Neural progenitor cell (in vitro differentiated cells): ENCODE results near the gene SNTG2. TPM values are rescaled to one million over a fixed set of nuclear protein-coding genes. Genes with fewer than 3 reads are reported as not detected.

Experiments
- DNase-seq: peaks from one replicate; pipeline ENCODE4 v3.0.0-alpha.2; 2016; ENCODE audit warnings: low spot score
- H2AFZ ChIP-seq: fragments of 200-600 bp; sonication (generic); replicated peaks from 2 replicates; pipeline ENCODE4 v1.6.1; 2016; ENCODE audit warnings: antibody characterized with exemption
- H3F3A ChIP-seq: fragments of 200-600 bp; sonication (generic); 2 replicates; pipeline ENCODE4 v1.6.1; 2016; ENCODE audit warnings: antibody characterized with exemption, low read depth
- H3K27ac ChIP-seq: fragments of 200-600 bp; sonication (generic); 2 replicates; pipeline ENCODE4 v1.5.1; 2016; ENCODE audit warnings: mild to moderate bottlenecking
- H3K27me3 ChIP-seq: fragments of 200-600 bp; sonication (generic); 2 replicates; pipeline ENCODE4 v1.6.1; 2016; ENCODE audit warnings: mild to moderate bottlenecking, moderate library complexity
- H3K36me3 ChIP-seq: fragments of 200-600 bp; sonication (generic); 2 replicates; pipeline ENCODE4 v1.5.1; 2016
- H3K4me1 ChIP-seq: fragments of 200-600 bp; sonication (generic); 2 replicates; pipeline ENCODE4 v1.6.1; 2016; ENCODE audit warnings: mixed run types
- H3K4me2 ChIP-seq: fragments of 200-600 bp; sonication (generic); 2 replicates; pipeline ENCODE4 v1.6.1; 2016
- H3K4me3 ChIP-seq: fragments of 200-600 bp; sonication (generic); 2 replicates; pipeline ENCODE4 v1.5.1; 2016
- H3K79me2 ChIP-seq: fragments of 200-600 bp; sonication (generic); 2 replicates; pipeline ENCODE4 v1.6.1; 2016; ENCODE audit warnings: low read depth
- H3K9ac ChIP-seq: fragments of 200-600 bp; sonication (generic); 2 replicates; pipeline ENCODE4 v1.6.1; 2016
- H3K9me3 ChIP-seq: fragments of 200-600 bp; sonication (generic); 2 replicates; pipeline ENCODE4 v1.5.1; 2016; ENCODE audit warnings: low read depth
- H4K20me1 ChIP-seq: fragments of 200-600 bp; sonication (generic); 2 replicates; pipeline ENCODE4 v1.6.1; 2016; ENCODE audit warnings: low read depth
- H3K27ac Mint-ChIP-seq: 3 replicates; pipeline ENCODE4 v1.8.0; 2021; ENCODE audit warnings: mixed read lengths
- H3K27me3 Mint-ChIP-seq: 2 replicates; pipeline ENCODE4 v1.8.0; 2022; ENCODE audit warnings: low read depth, mild to moderate bottlenecking, inconsistent platforms, moderate library complexity, mixed read lengths; ENCODE audit not compliant: insufficient read depth
- H3K36me3 Mint-ChIP-seq: 3 replicates; pipeline ENCODE4 v1.8.0; 2021; ENCODE audit warnings: mixed read lengths
- H3K4me1 Mint-ChIP-seq: 3 replicates; pipeline ENCODE4 v1.8.0; 2021; ENCODE audit warnings: mixed read lengths
- H3K4me3 Mint-ChIP-seq: 3 replicates; pipeline ENCODE4 v1.8.0; 2021; ENCODE audit warnings: mild to moderate bottlenecking, moderate library complexity, mixed read lengths
- H3K9me3 Mint-ChIP-seq: 3 replicates; pipeline ENCODE4 v1.8.0; 2020; ENCODE audit warnings: mixed read lengths
- CTCF ChIP-seq: fragments of 200-600 bp; sonication (generic); IDR thresholded peaks from 2 replicates; pipeline ENCODE4 v1.5.1; 2017; ENCODE audit warnings: antibody characterized with exemption, mild to moderate bottlenecking
- EZH2 ChIP-seq: fragments of 200-600 bp; sonication (generic); IDR thresholded peaks from 2 replicates; pipeline ENCODE4 v1.6.1; 2017; ENCODE audit warnings: antibody characterized with exemption, mild to moderate bottlenecking, moderate library complexity
- EZH2phosphoT487 ChIP-seq: fragments of 200-600 bp; sonication (generic); IDR thresholded peaks from 2 replicates; pipeline ENCODE4 v1.6.1; 2017; ENCODE audit warnings: antibody characterized with exemption
- total RNA-seq: library from RNA; depleted of rRNA; stranded (reverse); fragments of >200 nt; gene quantifications from 2 replicates; pipeline ENCODE4 v1.2.3, GENCODE V29; 2015; ENCODE audit warnings: low replicate concordance

The SNTG2 gene
- total RNA-seq, 1 donor from 2014 or later = 1.1 TPM

DNA sequence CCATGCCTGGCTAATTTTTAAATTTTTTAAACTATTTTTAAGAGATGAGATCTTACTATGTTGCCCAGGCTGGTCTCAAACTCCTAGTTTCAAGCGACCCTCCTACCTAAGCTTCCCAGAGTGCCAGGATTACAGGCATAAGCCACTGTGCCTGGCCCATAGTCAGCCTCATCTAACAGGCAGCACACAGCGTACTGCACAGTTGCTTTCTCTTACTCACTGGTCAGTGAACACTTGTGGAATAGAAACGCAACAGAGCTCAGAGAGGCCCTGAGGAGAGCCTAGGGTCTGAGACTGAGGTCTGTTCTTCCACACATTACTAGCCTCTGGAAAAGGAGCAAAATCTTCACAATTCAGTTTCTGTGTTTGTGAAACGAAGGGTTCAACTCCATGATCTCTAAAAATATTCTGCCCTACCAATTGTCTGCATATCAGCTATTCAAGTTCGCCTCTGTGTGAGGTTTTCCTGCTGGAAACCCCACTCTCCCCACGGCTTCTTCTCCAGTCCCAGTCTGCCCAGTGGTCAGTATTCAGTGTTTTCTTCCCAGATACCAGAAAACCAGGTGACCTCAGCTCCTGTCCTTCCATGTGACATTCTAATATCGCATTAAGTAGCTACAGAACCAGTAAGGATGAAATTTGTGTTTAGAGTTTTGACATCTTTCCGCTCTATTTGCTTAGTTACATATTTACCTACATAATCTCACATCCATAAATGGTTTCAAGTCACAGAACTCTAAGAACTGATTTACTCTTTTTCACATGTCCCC is 26.6 kb upstream of the SNTG2 start:
- no peak for DNase-seq
- Histone ChIP-seq H3F3A (no peaks in the 10 kb centered on the region), H3K4me1 (no peaks in the 10 kb centered on the region), H3K4me2 (no peak overlapping the region), H3K4me3 (no peak overlapping the region), H3K36me3 (no peaks in the 10 kb centered on the region), H4K20me1 (no peaks in the 10 kb centered on the region), H3K9me3 (no peaks in the 10 kb centered on the region), H3K9ac (no peak overlapping the region), H2AFZ (peak overlapping the region; percentile 24), H3K27ac (no peak overlapping the region), H3K79me2 (no peaks in the 10 kb centered on the region), H3K27me3 (no peaks in the 10 kb centered on the region)
- no peak overlapping the region for H3K4me3 Mint-ChIP-seq
- peaks cover 4% of the 10 kb centered on the region for H3K27me3 Mint-ChIP-seq
- no peaks in the 10 kb centered on the region for H3K4me1 Mint-ChIP-seq
- peaks cover 2% of the 10 kb centered on the region for H3K36me3 Mint-ChIP-seq
- no peak for TF ChIP-seq CTCF
- no peak for TF ChIP-seq EZH2phosphoT487
- TF ChIP-seq EZH2 = no peak
- peaks cover 8% of the 10 kb centered on the region for H3K9me3 Mint-ChIP-seq
- H3K27ac Mint-ChIP-seq = no peak overlapping the region

- no peaks in the 10 kb centered on the region for H3K4me1 ChIP-seq
- H3K27ac ChIP-seq = no peak overlapping the region
- TF ChIP-seq EZH2 (no peak), CTCF (no peak), EZH2phosphoT487 (no peak)
- H3F3A ChIP-seq = no peaks in the 10 kb centered on the region
- H3K4me1 Mint-ChIP-seq = no peaks in the 10 kb centered on the region
- no peak for DNase-seq
- H3K27ac Mint-ChIP-seq = no peak overlapping the region
- H4K20me1 ChIP-seq = no peaks in the 10 kb centered on the region
- H3K36me3 Mint-ChIP-seq = peaks cover 2% of the 10 kb centered on the region
- H3K9me3 ChIP-seq = no peaks in the 10 kb centered on the region
- peaks cover 4% of the 10 kb centered on the region for H3K27me3 Mint-ChIP-seq
- H3K4me2 ChIP-seq = no peak overlapping the region
- no peak overlapping the region for H2AFZ ChIP-seq
- no peaks in the 10 kb centered on the region for H3K79me2 ChIP-seq
- H3K9me3 Mint-ChIP-seq = peaks cover 8% of the 10 kb centered on the region
- H3K4me3 Mint-ChIP-seq = no peak overlapping the region
- H3K9ac ChIP-seq = no peak overlapping the region
- H3K36me3 ChIP-seq = no peaks in the 10 kb centered on the region
- H3K27me3 ChIP-seq = no peaks in the 10 kb centered on the region
- no peak overlapping the region for H3K4me3 ChIP-seq
Observed at GRCh38 chr2:924701-925100, 25.9 kb upstream of the SNTG2 start.

DNA sequence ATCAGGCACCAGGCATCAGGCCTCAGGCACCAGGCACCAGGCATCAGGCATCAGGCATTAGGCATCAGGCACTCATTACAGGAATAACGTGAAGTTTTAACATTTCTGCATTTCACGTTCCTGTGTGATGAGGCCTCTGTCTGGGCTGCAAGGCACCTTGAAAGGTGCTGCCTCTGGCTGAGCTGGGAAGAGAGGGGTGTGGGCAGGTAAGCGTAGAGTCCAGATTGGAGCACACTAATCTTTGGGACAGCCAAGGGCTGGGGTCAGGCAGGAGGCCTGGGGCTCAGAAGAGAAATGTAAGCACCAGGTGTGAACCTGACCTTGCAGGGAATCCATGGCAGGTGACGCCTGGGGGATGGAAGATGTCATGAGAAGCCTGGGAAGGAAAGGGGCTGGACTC is 25.3 kb upstream of the SNTG2 start:
- Histone ChIP-seq H3K36me3 (no peaks in the 10 kb centered on the region), H3K79me2 (no peaks in the 10 kb centered on the region), H3K4me1 (no peaks in the 10 kb centered on the region), H3K9me3 (no peaks in the 10 kb centered on the region), H4K20me1 (no peaks in the 10 kb centered on the region), H3F3A (no peaks in the 10 kb centered on the region), H2AFZ (no peak overlapping the region), H3K4me2 (no peak overlapping the region), H3K27ac (no peak overlapping the region), H3K9ac (no peak overlapping the region), H3K4me3 (no peak overlapping the region), H3K27me3 (no peaks in the 10 kb centered on the region)
- TF ChIP-seq EZH2phosphoT487 (no peak), CTCF (no peak), EZH2 (no peak)
- Mint-ChIP-seq H3K4me1 (no peaks in the 10 kb centered on the region), H3K27me3 (peaks cover 4% of the 10 kb centered on the region), H3K36me3 (peaks cover 2% of the 10 kb centered on the region), H3K4me3 (no peak overlapping the region), H3K9me3 (peaks cover 8% of the 10 kb centered on the region), H3K27ac (no peak overlapping the region)
- no peak for DNase-seq
